ENCODE measurements around the gene PHLPP2.
"Not testable (repeated sequence)": the region's sequence is repeated elsewhere in the genome, so short reads cannot be mapped to it uniquely, and the experiment has no call there.

The PHLPP2 gene

DNA sequence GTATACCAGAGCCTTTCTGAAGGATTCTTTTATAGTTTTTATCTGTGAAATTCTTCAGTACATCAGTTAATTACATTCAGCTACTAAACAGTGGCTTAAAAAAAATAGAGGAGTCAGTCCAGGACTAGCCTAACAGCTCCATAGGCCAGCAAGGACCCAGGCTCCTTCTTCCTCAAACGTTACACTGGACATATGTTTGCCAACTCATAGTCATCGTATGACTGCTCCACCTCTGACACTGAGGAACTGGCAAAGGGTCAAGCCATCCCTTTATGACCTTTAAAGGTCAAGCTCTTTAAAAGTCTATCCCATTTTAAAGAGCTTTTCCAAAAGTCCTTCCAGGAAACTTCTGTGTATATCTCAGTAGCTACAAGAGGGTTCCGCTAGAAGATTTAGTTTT lies 36.6 kb downstream of the PHLPP2 start:
- no peak for DNase-seq (ENCODE audit: low spot score)
- in situ Hi-C loops (cut with MboI; ENCODE audit: low pct_unique_long_range_greater_than_20kb, low sequenced_read_pairs, unreplicated experiment) = no loop called here
- TF ChIP-seq CTCF (IDR thresholded peaks at IDR 0.05; ENCODE audit: extremely low read depth, insufficient read depth, missing control alignments) = no peak

GRCh38 chr16:71684280-71684679 lies 40.2 kb downstream of the PHLPP2 start:
- in situ Hi-C loops (cut with MboI; ENCODE audit: low pct_unique_long_range_greater_than_20kb, low sequenced_read_pairs, unreplicated experiment); DNase-seq (ENCODE audit: low spot score): not testable (repeated sequence)

- TF ChIP-seq CTCF (IDR thresholded peaks at IDR 0.05; ENCODE audit: extremely low read depth, insufficient read depth, missing control alignments) = no peak
- DNase-seq (ENCODE audit: low spot score) = no peak
- in situ Hi-C loops (cut with MboI; ENCODE audit: low pct_unique_long_range_greater_than_20kb, low sequenced_read_pairs, unreplicated experiment) = no loop called here
Measured at GRCh38 chr16:71681360-71681759, 43.1 kb downstream of the PHLPP2 start.

DNA sequence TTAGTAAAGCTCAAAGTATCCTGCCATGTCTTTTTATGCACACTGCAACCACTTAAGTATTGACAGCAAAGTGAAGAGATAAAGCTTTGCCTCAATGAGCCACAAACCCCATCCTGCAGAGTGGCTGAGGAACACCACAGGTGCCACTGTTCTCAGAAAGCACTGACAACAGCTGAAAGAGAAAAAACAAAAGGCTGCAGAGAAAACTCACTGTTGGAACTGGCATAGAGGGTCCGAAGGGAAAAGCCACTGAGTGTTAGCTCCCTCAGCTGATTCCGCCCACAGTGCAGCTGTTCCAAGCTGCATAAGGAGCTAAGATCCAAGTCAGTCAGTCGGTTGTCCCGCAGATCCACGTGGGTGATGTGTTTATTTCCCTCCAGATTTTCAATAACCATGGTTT lies 48.3 kb downstream of the PHLPP2 start:
- in situ Hi-C loops (cut with MboI; ENCODE audit: low pct_unique_long_range_greater_than_20kb, low sequenced_read_pairs, unreplicated experiment) = no loop called here
- TF ChIP-seq CTCF (IDR thresholded peaks at IDR 0.05; ENCODE audit: extremely low read depth, insufficient read depth, missing control alignments) = no peak
- no peak for DNase-seq (ENCODE audit: low spot score)

- no peak for DNase-seq (ENCODE audit: low spot score)
- in situ Hi-C loops (cut with MboI; ENCODE audit: low pct_unique_long_range_greater_than_20kb, low sequenced_read_pairs, unreplicated experiment) = no loop called here
- no peak for TF ChIP-seq CTCF (IDR thresholded peaks at IDR 0.05; ENCODE audit: extremely low read depth, insufficient read depth, missing control alignments)
Measured at GRCh38 chr16:71675380-71675779, 49.1 kb downstream of the PHLPP2 start.

DNA sequence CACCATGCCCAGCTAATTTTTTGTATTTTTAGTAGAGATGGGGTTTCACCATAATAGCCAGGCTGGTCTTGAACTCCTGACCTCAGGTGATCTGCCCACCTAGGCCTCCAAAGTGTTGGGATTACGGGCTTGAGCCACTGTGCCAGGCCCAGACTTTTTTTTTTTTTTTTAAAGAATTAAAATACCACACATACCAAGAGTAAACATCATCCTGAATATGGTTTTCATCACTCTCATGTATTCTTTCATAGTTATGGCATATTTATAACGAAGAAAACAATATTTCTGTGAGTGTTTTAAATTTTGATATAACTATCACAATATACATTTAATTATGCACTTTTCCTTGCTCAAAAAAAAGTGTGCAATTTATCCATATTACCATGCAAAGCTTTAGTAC lies 50.3 kb downstream of the PHLPP2 start:
- no peak for TF ChIP-seq CTCF (IDR thresholded peaks at IDR 0.05; ENCODE audit: extremely low read depth, insufficient read depth, missing control alignments)
- in situ Hi-C loops (cut with MboI; ENCODE audit: low pct_unique_long_range_greater_than_20kb, low sequenced_read_pairs, unreplicated experiment) = no loop called here
- DNase-seq (ENCODE audit: low spot score) = no peak

- no peak for DNase-seq (ENCODE audit: low spot score)
- TF ChIP-seq CTCF (IDR thresholded peaks at IDR 0.05; ENCODE audit: extremely low read depth, insufficient read depth, missing control alignments) = no peak
- in situ Hi-C loops (cut with MboI; ENCODE audit: low pct_unique_long_range_greater_than_20kb, low sequenced_read_pairs, unreplicated experiment) = no loop called here
Measured at GRCh38 chr16:71673582-71673973, 50.9 kb downstream of the PHLPP2 start.

All from GM13977 (cell line).